Cardiac muscle cell (in vitro differentiated cells and primary cell): ENCODE results near the gene JRKL. TPM values are rescaled to one million over a fixed set of nuclear protein-coding genes. Genes with fewer than 3 reads are reported as not detected.

ENCODE experiments used
- DNase-seq, 2 donors: peaks; one replicate each; pipeline versions ENCODE4 v3.0.0 to v3.0.0-alpha.2; 2010 to 2017; ENCODE audit warnings: low read depth in 1 of 2, low spot score in 1 of 2
- H3K27ac ChIP-seq: fragments of 200-600 bp; sonication (generic); 2 replicates; pipeline ENCODE4 v1.5.1; 2016
- H3K27me3 ChIP-seq: fragments of 200-600 bp; sonication (generic); 2 replicates; pipeline ENCODE4 v1.6.0; 2016; ENCODE audit warnings: control low read depth
- H3K36me3 ChIP-seq: fragments of 200-600 bp; sonication (generic); 2 replicates; pipeline ENCODE4 v1.5.1; 2016; ENCODE audit warnings: control low read depth
- H3K4me1 ChIP-seq: fragments of 200-600 bp; sonication (generic); 2 replicates; pipeline ENCODE4 v1.8.1; 2017; ENCODE audit warnings: low read depth, mild to moderate bottlenecking, mixed run types
- H3K4me3 ChIP-seq: fragments of 200-600 bp; sonication (generic); 2 replicates; pipeline ENCODE4 v1.5.1; 2016; ENCODE audit warnings: mild to moderate bottlenecking
- H3K9me3 ChIP-seq: fragments of 200-600 bp; sonication (generic); 2 replicates; pipeline ENCODE4 v1.5.1; 2017; ENCODE audit warnings: low read depth, mild to moderate bottlenecking, control low read depth
- polyA plus RNA-seq: library from polyadenylated mRNA; unstranded; fragments of >200 nt; fragmentation: Nextera tagmentation; extraction: Ambion mirVana; gene quantifications from 2 replicates; pipeline ENCODE4 v1.2.1, GENCODE V29; 2016
- total RNA-seq: library from RNA; depleted of rRNA; stranded (reverse); fragments of >200 nt; gene quantifications from 2 replicates; pipeline ENCODE4 v1.2.3, GENCODE V29; 2016
- TF ChIP-seq, protein P1 (sequence below): IDR thresholded peaks from 2 replicates; pipeline ENCODE4 v1.5.1; 2012; ENCODE audit warnings: low read depth, mild to moderate bottlenecking, low read length

Gene JRKL
- total and polyA plus RNA-seq, 2 experiments from 2014 or later, result 3.8 to 7.1 TPM

DNA sequence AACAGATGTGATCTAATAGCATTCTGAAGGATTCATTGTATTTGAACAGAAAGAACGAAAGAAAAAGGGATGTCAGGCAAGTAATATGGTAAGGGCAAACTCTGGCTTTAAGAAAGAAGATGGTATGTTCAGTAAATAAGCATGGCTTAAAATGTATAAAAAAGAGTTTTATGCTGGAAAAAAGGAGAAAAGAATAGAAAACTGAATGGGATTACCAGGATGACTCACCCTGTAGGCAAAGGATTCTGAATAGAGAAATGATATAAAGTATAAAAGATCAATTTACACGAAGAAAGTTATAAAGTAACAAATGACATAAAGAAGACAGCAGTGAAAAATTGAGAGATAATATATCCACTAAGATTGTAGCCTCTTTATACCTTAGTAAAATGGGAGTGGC is 4.6 kb upstream of the JRKL start:
- Histone ChIP-seq H3K4me1 (no peaks in the 10 kb centered on the region), H3K27me3 (no peaks in the 10 kb centered on the region), H3K9me3 (no peaks in the 10 kb centered on the region), H3K27ac (no peak overlapping the region), H3K36me3 (peaks cover 17% of the 10 kb centered on the region), H3K4me3 (no peak overlapping the region)
- DNase-seq, result no peak
- TF ChIP-seq, protein P1, sequence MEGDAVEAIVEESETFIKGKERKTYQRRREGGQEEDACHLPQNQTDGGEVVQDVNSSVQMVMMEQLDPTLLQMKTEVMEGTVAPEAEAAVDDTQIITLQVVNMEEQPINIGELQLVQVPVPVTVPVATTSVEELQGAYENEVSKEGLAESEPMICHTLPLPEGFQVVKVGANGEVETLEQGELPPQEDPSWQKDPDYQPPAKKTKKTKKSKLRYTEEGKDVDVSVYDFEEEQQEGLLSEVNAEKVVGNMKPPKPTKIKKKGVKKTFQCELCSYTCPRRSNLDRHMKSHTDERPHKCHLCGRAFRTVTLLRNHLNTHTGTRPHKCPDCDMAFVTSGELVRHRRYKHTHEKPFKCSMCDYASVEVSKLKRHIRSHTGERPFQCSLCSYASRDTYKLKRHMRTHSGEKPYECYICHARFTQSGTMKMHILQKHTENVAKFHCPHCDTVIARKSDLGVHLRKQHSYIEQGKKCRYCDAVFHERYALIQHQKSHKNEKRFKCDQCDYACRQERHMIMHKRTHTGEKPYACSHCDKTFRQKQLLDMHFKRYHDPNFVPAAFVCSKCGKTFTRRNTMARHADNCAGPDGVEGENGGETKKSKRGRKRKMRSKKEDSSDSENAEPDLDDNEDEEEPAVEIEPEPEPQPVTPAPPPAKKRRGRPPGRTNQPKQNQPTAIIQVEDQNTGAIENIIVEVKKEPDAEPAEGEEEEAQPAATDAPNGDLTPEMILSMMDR, result no peak

- no peaks in the 10 kb centered on the region for H3K4me1 ChIP-seq
- H3K4me3 ChIP-seq, result peak overlapping the region; percentile 69
- TF ChIP-seq, protein P1, result no peak
- DNase-seq, result peak in 1 of 2 donors; percentile 83
- peak overlapping the region; percentile 91 for H3K27ac ChIP-seq
- no peaks in the 10 kb centered on the region for H3K27me3 ChIP-seq
- H3K36me3 ChIP-seq, result peaks cover 1% of the 10 kb centered on the region
- H3K9me3 ChIP-seq, result no peaks in the 10 kb centered on the region
Observed at GRCh38 chr11:96388891-96389719, 708 bp upstream of the JRKL start.

DNA sequence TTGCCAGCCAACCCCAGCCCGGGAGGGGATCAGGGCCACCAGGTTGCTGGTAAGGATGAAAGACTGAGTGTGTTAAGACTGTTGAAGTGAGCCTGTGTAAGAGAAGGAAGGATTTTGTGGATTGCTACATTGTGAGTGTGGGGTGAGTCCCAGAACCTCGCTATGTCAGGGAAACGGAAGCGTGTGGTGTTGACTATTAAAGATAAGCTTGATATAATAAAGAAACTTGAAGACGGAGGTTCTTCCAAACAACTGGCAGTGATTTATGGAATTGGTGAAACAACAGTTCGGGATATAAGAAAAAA is 627 bp downstream of the JRKL start:
- peak in 1 of 2 donors; percentile 77 for DNase-seq
- TF ChIP-seq, protein P1, result no peak
- Histone ChIP-seq H3K36me3 (no peaks in the 10 kb centered on the region), H3K4me3 (peak overlapping the region; percentile 69), H3K27ac (peak overlapping the region; percentile 45), H3K4me1 (no peaks in the 10 kb centered on the region), H3K9me3 (no peaks in the 10 kb centered on the region), H3K27me3 (no peaks in the 10 kb centered on the region)

DNA sequence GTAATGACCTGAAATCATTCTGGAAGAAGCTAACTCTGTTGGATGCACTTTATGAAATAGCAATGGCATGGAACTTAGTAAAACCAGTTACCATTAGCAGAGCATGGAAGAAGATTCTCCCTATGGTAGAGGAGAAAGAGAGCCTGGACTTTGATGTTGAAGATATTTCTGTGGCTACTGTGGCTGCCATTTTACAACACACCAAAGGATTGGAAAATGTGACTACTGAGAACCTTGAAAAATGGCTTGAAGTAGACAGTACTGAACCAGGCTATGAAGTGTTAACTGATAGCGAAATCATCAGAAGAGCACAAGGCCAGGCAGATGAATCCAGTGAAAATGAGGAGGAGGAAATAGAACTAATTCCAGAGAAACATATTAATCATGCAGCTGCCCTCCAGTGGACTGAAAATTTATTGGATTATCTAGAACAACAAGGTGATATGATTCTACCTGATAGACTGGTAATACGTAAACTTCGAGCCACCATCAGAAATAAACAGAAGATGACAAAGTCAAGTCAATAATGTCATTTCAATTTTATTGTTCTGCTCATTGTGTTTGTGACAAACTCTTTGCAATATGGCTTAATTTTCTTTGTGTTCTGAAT is 2.0 kb downstream of the JRKL start:
- no peaks in the 10 kb centered on the region for H3K36me3 ChIP-seq
- H3K27ac ChIP-seq, result no peak overlapping the region
- TF ChIP-seq, protein P1, result no peak
- no peak overlapping the region for H3K4me3 ChIP-seq
- no peaks in the 10 kb centered on the region for H3K9me3 ChIP-seq
- DNase-seq, result no peak
- no peaks in the 10 kb centered on the region for H3K4me1 ChIP-seq
- no peaks in the 10 kb centered on the region for H3K27me3 ChIP-seq

DNA sequence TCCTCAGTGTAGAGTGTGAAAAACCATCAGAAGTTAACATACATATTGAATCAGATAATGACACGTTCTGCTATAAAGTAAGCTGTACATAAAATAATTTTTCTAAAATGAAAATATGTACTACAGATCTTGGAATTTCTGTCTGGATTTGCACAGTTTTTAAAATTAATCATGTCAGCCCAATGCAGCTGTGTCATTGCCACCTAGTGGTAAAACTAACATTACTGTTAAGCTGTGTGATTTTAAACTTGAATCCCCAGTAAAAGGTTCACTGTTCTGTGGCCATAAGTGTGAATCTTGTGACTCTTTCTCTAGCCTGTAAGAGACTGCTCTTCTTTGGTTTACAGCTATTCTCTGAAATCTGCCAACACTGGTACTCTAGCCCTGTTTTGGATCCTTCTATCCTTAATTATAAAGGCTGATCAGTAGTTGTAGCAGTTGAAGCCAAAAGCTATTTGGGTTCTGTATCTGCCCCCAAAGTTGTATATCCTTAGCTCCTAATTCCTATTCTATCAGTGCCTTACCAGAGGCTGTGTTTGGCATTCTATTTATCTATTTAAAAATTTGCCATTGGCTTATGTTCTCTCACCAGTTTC is 4.0 kb downstream of the JRKL start:
- H3K4me1 ChIP-seq, result no peaks in the 10 kb centered on the region
- peak; percentile 40 to 71 for DNase-seq
- no peak overlapping the region for H3K27ac ChIP-seq
- H3K9me3 ChIP-seq, result no peaks in the 10 kb centered on the region
- H3K36me3 ChIP-seq, result no peaks in the 10 kb centered on the region
- TF ChIP-seq, protein P1, result peak; percentile 67
- no peak overlapping the region for H3K4me3 ChIP-seq
- H3K27me3 ChIP-seq, result no peaks in the 10 kb centered on the region
